Measurements from ENCODE around the gene ABR. TPM values are rescaled to one million over a fixed set of nuclear protein-coding genes. Genes with fewer than 3 reads are reported as not detected.

Gene ABR
- total and polyA plus RNA-seq, 2 of the 13 experiments (the other 11 are each of a cell fraction or from before 2014, with no cell fraction given), result 12.4 to 40.4 TPM

- ATAC-seq, result no peak
- in situ Hi-C loops (cut with HindIII; ENCODE audit: extremely low pct_ligation_motif_present, low pct_unique_long_range_greater_than_20kb) (no loop called here), intact Hi-C loops (cut with micrococcal nuclease; ENCODE audit: unreplicated experiment) (no loop called here)
- ChIA-PET CTCF (ENCODE audit: low intra/inter-chr PET ratio, low total read pairs) (no interaction called here), POLR2A (no interaction called here)
- Histone ChIP-seq H3K27ac (ENCODE audit: extremely low read length, insufficient read depth, low read length) (no peak overlapping the region), H4K20me1 (ENCODE audit: insufficient read depth, low read length) (no peaks in the 10 kb centered on the region), H2AFZ (ENCODE audit: low read length) (no peak overlapping the region), H3K4me1 (ENCODE audit: insufficient read depth, low read length) (no peaks in the 10 kb centered on the region), H3K4me2 (ENCODE audit: low read depth, low read length) (no peak overlapping the region), H3K36me3 (replicated peaks in 1 of 2; ENCODE audit: control insufficient read depth in 1 of 2, insufficient read depth in 2 of 2, low read length in 2 of 2) (no peaks in the 10 kb centered on the region), H3K9me3 (ENCODE audit: low read length) (0 out of 2 replicates have a peak, but pooled peaks cover 4% of the 10 kb centered on the region), H3K9ac (ENCODE audit: insufficient read depth, low read depth, low read length) (no peak overlapping the region), H3K27me3 (ENCODE audit: control insufficient read depth in 1 of 2, insufficient read depth in 2 of 2, low read length in 2 of 2) (peaks cover 14 to 50% of the 10 kb centered on the region in 2 experiments), H3K79me2 (ENCODE audit: insufficient read depth, low read length) (no peaks in the 10 kb centered on the region), H3K4me3 (replicated peaks in 1 of 3; ENCODE audit: insufficient read depth in 1 of 3, low read depth in 2 of 3, low read length in 3 of 3) (no peak overlapping the region)
- FAIRE-seq, result no peak
- BruUV-seq (replicated peaks), result no TSS peak
- 29% methylated on average over 10 of the region's 16 CpGs for WGBS (ENCODE audit: low lambda C conversion rate)
- DNase-seq (ENCODE audit: low spot score), result no peak
- TF ChIP-seq SKIL (CRISPR knock-in tag; IDR thresholded peaks at IDR 0.05; ENCODE audit: borderline replicate concordance) (no peak), ZBTB10 (CRISPR knock-in tag; IDR thresholded peaks at IDR 0.05; ENCODE audit: borderline replicate concordance) (no peak), CBX1 (IDR thresholded peaks at IDR 0.05; ENCODE audit: low read depth) (no peak), ATF2 (CRISPR knock-in tag; IDR thresholded peaks at IDR 0.05) (no peak), ZNF790 (CRISPR knock-in tag; IDR thresholded peaks at IDR 0.05; ENCODE audit: borderline replicate concordance) (no peak), IKZF4 (CRISPR knock-in tag; IDR thresholded peaks at IDR 0.05; ENCODE audit: borderline replicate concordance, low read depth, not compliant biosample characterization) (no peak), ZNF3 (CRISPR knock-in tag; IDR thresholded peaks at IDR 0.05) (no peak), NR2F6 (IDR thresholded peaks at IDR 0.05) (no peak), NR2F6 (CRISPR knock-in tag; IDR thresholded peaks at IDR 0.05) (no peak), ZFY (CRISPR knock-in tag; IDR thresholded peaks at IDR 0.05) (no peak), FOXP4 (CRISPR knock-in tag; IDR thresholded peaks at IDR 0.05) (no peak), ZNF576 (CRISPR knock-in tag; IDR thresholded peaks at IDR 0.05) (no peak), CBX5 (CRISPR knock-in tag; IDR thresholded peaks at IDR 0.05; ENCODE audit: borderline replicate concordance) (no peak), BHLHE40 (IDR thresholded peaks at IDR 0.05; ENCODE audit: low read length) (no peak), ZNF44 (CRISPR knock-in tag; IDR thresholded peaks at IDR 0.05) (no peak), ZNF713 (CRISPR knock-in tag; IDR thresholded peaks at IDR 0.05) (no peak), NCOA5 (CRISPR knock-in tag; IDR thresholded peaks at IDR 0.05) (no peak)
These were observed 17.5 kb downstream of the ABR start for GRCh38 chr17:1162116-1162855.
